NCI-H82 (cell line): ENCODE measurements around the gene POLR3GL.
"Not testable (repeated sequence)": the region's sequence is repeated elsewhere in the genome, so short reads cannot be mapped to it uniquely, and the experiment has no call there.

Experiments used
- DNase-seq: peaks from one replicate; lab custom pipeline; 2025; lab: John Stamatoyannopoulos, UW

The POLR3GL gene

GRCh38 chr1:146020058-146021049, 55.9 kb downstream of the POLR3GL start:
- DNase-seq, result no peak

- no peak for DNase-seq
Observed at GRCh38 chr1:146021050-146021445, 56.6 kb downstream of the POLR3GL start.

- DNase-seq, result no peak
Observed at GRCh38 chr1:146021622-146022402, 57.3 kb downstream of the POLR3GL start, which contains the start of gene HJV. HJV (minus strand) TSS chr1:146021735; CDS start chr1:146020231, 1,504 bp downstream.

- no peak for DNase-seq
Observed at GRCh38 chr1:146022403-146023127, 58.1 kb downstream of the POLR3GL start.

GRCh38 chr1:146025787-146026495, 61.5 kb downstream of the POLR3GL start:
- DNase-seq, result not testable (repeated sequence)

- not testable (repeated sequence) for DNase-seq
Observed at GRCh38 chr1:146026650-146027049, 62.2 kb downstream of the POLR3GL start.
